Activated T-helper 17 cell treated with anti-CD3 and anti-CD28 coated beads, Interleukin-2, amount 50 U/mL, for 72 hours (primary cell): ENCODE measurements around the gene KLHL7. TPM values are rescaled to one million over a fixed set of nuclear protein-coding genes. Genes with fewer than 3 reads are reported as not detected.
"Not testable (repeated sequence)": the region's sequence is repeated elsewhere in the genome, so short reads cannot be mapped to it uniquely, and the experiment has no call there.

Source experiments
- ATAC-seq: fragments of 150-1000 bp; cut with Tn5 transposase; replicated peaks from 2 replicates; pipeline ENCODE4 v1.10.0; 2021; ENCODE audit warnings: mild to moderate bottlenecking, moderate library complexity
- H3K27ac Mint-ChIP-seq: one replicate; pipeline ENCODE4 v1.8.0; 2022; ENCODE audit warnings: mixed read lengths
- H3K27me3 Mint-ChIP-seq: one replicate; pipeline ENCODE4 v1.8.0; 2022; ENCODE audit warnings: mixed read lengths
- H3K36me3 Mint-ChIP-seq: one replicate; pipeline ENCODE4 v1.8.0; 2022; ENCODE audit warnings: low read depth, mild to moderate bottlenecking, mixed read lengths
- H3K4me1 Mint-ChIP-seq: one replicate; pipeline ENCODE4 v1.8.0; 2022; ENCODE audit warnings: mixed read lengths
- H3K4me3 Mint-ChIP-seq: one replicate; pipeline ENCODE4 v1.8.0; 2022; ENCODE audit warnings: mild to moderate bottlenecking, mixed read lengths
- H3K9me3 Mint-ChIP-seq: one replicate; pipeline ENCODE4 v1.8.0; 2022; ENCODE audit warnings: mixed read lengths
- total RNA-seq, 2 donors: library from RNA; stranded (reverse); gene quantifications; one replicate each; pipeline ENCODE4 v1.2.3, GENCODE V29; 2022

The KLHL7 gene
- total RNA-seq, 2 donors from 2014 or later: 15.0 to 19.4 TPM

GRCh38 chr7:23207884-23208283, 102.3 kb downstream of the KLHL7 start:
- peaks cover 25% of the 10 kb centered on the region for H3K36me3 Mint-ChIP-seq
- no peak overlapping the region for H3K27ac Mint-ChIP-seq

GRCh38 chr7:23208316-23208715, 102.7 kb downstream of the KLHL7 start:
- Mint-ChIP-seq H3K4me3 (no peak overlapping the region), H3K9me3 (no peaks in the 10 kb centered on the region), H3K27me3 (peaks cover 8% of the 10 kb centered on the region), H3K4me1 (no peaks in the 10 kb centered on the region), H3K36me3 (peaks cover 20% of the 10 kb centered on the region), H3K27ac (no peak overlapping the region)
- no peak for ATAC-seq

More at GRCh38 chr7:23207884-23208283, 102.3 kb downstream of the KLHL7 start:
- Mint-ChIP-seq H3K9me3 (no peaks in the 10 kb centered on the region), H3K27me3 (peaks cover 8% of the 10 kb centered on the region), H3K4me1 (no peaks in the 10 kb centered on the region), H3K4me3 (no peak overlapping the region)
- ATAC-seq: no peak

- Mint-ChIP-seq H3K27ac (no peak overlapping the region), H3K4me1 (no peaks in the 10 kb centered on the region), H3K4me3 (no peak overlapping the region), H3K27me3 (peaks cover 18% of the 10 kb centered on the region), H3K36me3 (peaks cover 2% of the 10 kb centered on the region), H3K9me3 (no peaks in the 10 kb centered on the region)
- ATAC-seq: no peak
Measured at GRCh38 chr7:23210506-23210905, 104.9 kb downstream of the KLHL7 start.

- ATAC-seq: no peak
- H3K36me3 Mint-ChIP-seq: no peaks in the 10 kb centered on the region
- H3K9me3 Mint-ChIP-seq: no peaks in the 10 kb centered on the region
- peaks cover 19% of the 10 kb centered on the region for H3K27me3 Mint-ChIP-seq
- H3K27ac Mint-ChIP-seq: no peak overlapping the region
- H3K4me1 Mint-ChIP-seq: no peaks in the 10 kb centered on the region
- H3K4me3 Mint-ChIP-seq: no peak overlapping the region
Measured at GRCh38 chr7:23211589-23211988, 106.0 kb downstream of the KLHL7 start.

GRCh38 chr7:23212395-23212794, 106.8 kb downstream of the KLHL7 start:
- Mint-ChIP-seq H3K4me3 (no peak overlapping the region), H3K36me3 (no peaks in the 10 kb centered on the region), H3K27ac (no peak overlapping the region), H3K9me3 (no peaks in the 10 kb centered on the region), H3K4me1 (no peaks in the 10 kb centered on the region), H3K27me3 (peaks cover 19% of the 10 kb centered on the region)
- no peak for ATAC-seq

- Mint-ChIP-seq H3K4me1 (no peaks in the 10 kb centered on the region), H3K4me3 (no peak overlapping the region), H3K27me3 (peaks cover 19% of the 10 kb centered on the region), H3K36me3 (no peaks in the 10 kb centered on the region), H3K9me3 (no peaks in the 10 kb centered on the region), H3K27ac (no peak overlapping the region)
- ATAC-seq: no peak
Measured at GRCh38 chr7:23212841-23213240, 107.3 kb downstream of the KLHL7 start.

GRCh38 chr7:23213755-23214154, 108.2 kb downstream of the KLHL7 start:
- Mint-ChIP-seq H3K27ac (no peak overlapping the region), H3K36me3 (no peaks in the 10 kb centered on the region), H3K4me3 (no peak overlapping the region), H3K9me3 (no peaks in the 10 kb centered on the region), H3K27me3 (peaks cover 19% of the 10 kb centered on the region), H3K4me1 (no peaks in the 10 kb centered on the region)
- ATAC-seq: no peak

GRCh38 chr7:23214423-23214822, 108.8 kb downstream of the KLHL7 start:
- no peak overlapping the region for H3K27ac Mint-ChIP-seq
- no peak for ATAC-seq
- no peaks in the 10 kb centered on the region for H3K36me3 Mint-ChIP-seq
- no peaks in the 10 kb centered on the region for H3K9me3 Mint-ChIP-seq
- no peaks in the 10 kb centered on the region for H3K4me1 Mint-ChIP-seq
- no peak overlapping the region for H3K4me3 Mint-ChIP-seq
- peaks cover 20% of the 10 kb centered on the region for H3K27me3 Mint-ChIP-seq

- ATAC-seq: no peak
- Mint-ChIP-seq H3K27ac (no peak overlapping the region), H3K4me3 (no peak overlapping the region), H3K27me3 (peaks cover 20% of the 10 kb centered on the region), H3K4me1 (no peaks in the 10 kb centered on the region), H3K36me3 (no peaks in the 10 kb centered on the region), H3K9me3 (no peaks in the 10 kb centered on the region)
Measured at GRCh38 chr7:23214938-23215337, 109.4 kb downstream of the KLHL7 start.

GRCh38 chr7:23216021-23216420, 110.4 kb downstream of the KLHL7 start:
- peaks cover 20% of the 10 kb centered on the region for H3K27me3 Mint-ChIP-seq
- no peak overlapping the region for H3K27ac Mint-ChIP-seq
- H3K4me1 Mint-ChIP-seq: no peaks in the 10 kb centered on the region
- no peak for ATAC-seq
- H3K9me3 Mint-ChIP-seq: no peaks in the 10 kb centered on the region
- no peaks in the 10 kb centered on the region for H3K36me3 Mint-ChIP-seq
- no peak overlapping the region for H3K4me3 Mint-ChIP-seq

- Mint-ChIP-seq H3K36me3 (no peaks in the 10 kb centered on the region), H3K27me3 (peaks cover 20% of the 10 kb centered on the region), H3K9me3 (no peaks in the 10 kb centered on the region), H3K27ac (no peak overlapping the region), H3K4me1 (no peaks in the 10 kb centered on the region), H3K4me3 (no peak overlapping the region)
- no peak for ATAC-seq
Measured at GRCh38 chr7:23218196-23218595, 112.6 kb downstream of the KLHL7 start.

GRCh38 chr7:23220690-23221305, 115.2 kb downstream of the KLHL7 start:
- H3K27me3 Mint-ChIP-seq: peaks cover 17% of the 10 kb centered on the region
- H3K36me3 Mint-ChIP-seq: no peaks in the 10 kb centered on the region
- H3K9me3 Mint-ChIP-seq: no peaks in the 10 kb centered on the region
- ATAC-seq: no peak
- H3K4me3 Mint-ChIP-seq: no peak overlapping the region
- H3K4me1 Mint-ChIP-seq: no peaks in the 10 kb centered on the region
- H3K27ac Mint-ChIP-seq: no peak overlapping the region

- Mint-ChIP-seq H3K4me3 (no peak overlapping the region), H3K36me3 (no peaks in the 10 kb centered on the region), H3K27ac (no peak overlapping the region), H3K4me1 (no peaks in the 10 kb centered on the region), H3K9me3 (no peaks in the 10 kb centered on the region), H3K27me3 (peaks cover 14% of the 10 kb centered on the region)
- no peak for ATAC-seq
Measured at GRCh38 chr7:23222439-23223030, 117.0 kb downstream of the KLHL7 start.

- H3K36me3 Mint-ChIP-seq, H3K4me1 Mint-ChIP-seq, ATAC-seq, H3K27ac Mint-ChIP-seq, H3K4me3 Mint-ChIP-seq, H3K27me3 Mint-ChIP-seq, H3K9me3 Mint-ChIP-seq: not testable (repeated sequence)
Measured at GRCh38 chr7:23224364-23224763, 118.8 kb downstream of the KLHL7 start.

- no peak overlapping the region for H3K27ac Mint-ChIP-seq
- peaks cover 9% of the 10 kb centered on the region for H3K27me3 Mint-ChIP-seq
- no peaks in the 10 kb centered on the region for H3K4me1 Mint-ChIP-seq
- no peaks in the 10 kb centered on the region for H3K36me3 Mint-ChIP-seq
- no peaks in the 10 kb centered on the region for H3K9me3 Mint-ChIP-seq
- no peak overlapping the region for H3K4me3 Mint-ChIP-seq
- no peak for ATAC-seq
Measured at GRCh38 chr7:23226844-23227450, 121.4 kb downstream of the KLHL7 start.
